Naive B cell (primary cell): ENCODE measurements around the gene ROBO3. TPM values are rescaled to one million over a fixed set of nuclear protein-coding genes. Genes with fewer than 3 reads are reported as not detected.

Experiments
- ATAC-seq, 2 donors: fragments of 150-1000 bp; cut with Tn5 transposase; 2 replicates each; pipeline ENCODE4 v1.10.0; 2021; ENCODE audit warnings: low read depth in 2 of 2, mild to moderate bottlenecking in 2 of 2, moderate library complexity in 2 of 2
- DNase-seq: peaks from one replicate; pipeline ENCODE4 v3.0.0; 2022
- H3K27ac Mint-ChIP-seq, 6 donors: one replicate each; pipeline ENCODE4 v1.8.0; 2020 to 2022; ENCODE audit warnings: mild to moderate bottlenecking in 6 of 6, mixed read lengths in 6 of 6, moderate library complexity in 5 of 6, inconsistent platforms in 2 of 6
- H3K27me3 Mint-ChIP-seq, 3 donors: one replicate each; pipeline ENCODE4 v1.8.0; 2021 to 2022; ENCODE audit warnings: mixed read lengths in 3 of 3, mild to moderate bottlenecking in 1 of 3
- H3K36me3 Mint-ChIP-seq, 2 donors: one replicate each; pipeline ENCODE4 v1.8.0; 2020 to 2022; ENCODE audit warnings: mixed read lengths in 2 of 2, inconsistent platforms in 1 of 2, mild to moderate bottlenecking in 1 of 2
- H3K4me1 Mint-ChIP-seq, 3 donors: one replicate each; pipeline ENCODE4 v1.8.0; 2020 to 2022; ENCODE audit warnings: mixed read lengths in 3 of 3, inconsistent platforms in 1 of 3, mild to moderate bottlenecking in 1 of 3, moderate library complexity in 1 of 3
- H3K4me3 Mint-ChIP-seq, 8 donors: one replicate each; pipeline ENCODE4 v1.8.0; 2020 to 2022; ENCODE audit warnings: mild to moderate bottlenecking in 8 of 8, mixed read lengths in 8 of 8, moderate library complexity in 8 of 8, inconsistent platforms in 2 of 8
- H3K9me3 Mint-ChIP-seq, 7 donors: one replicate each; pipeline ENCODE4 v1.8.0; 2020 to 2022; ENCODE audit warnings: mixed read lengths in 7 of 7, mild to moderate bottlenecking in 5 of 7, inconsistent platforms in 2 of 7, moderate library complexity in 1 of 7
- polyA plus RNA-seq, 6 donors: library from polyadenylated mRNA; unstranded; fragments of 300-500 nt; fragmentation: Illumina TruSeq; gene quantifications; one replicate each; pipeline ENCODE4 v1.2.3, GENCODE V29; 2021; ENCODE audit warnings: low read depth in 6 of 6

The ROBO3 gene
- polyA plus RNA-seq, 6 donors from 2014 or later, result 0.21 to 2.0 (median 0.69) TPM; not detected in 2

DNA sequence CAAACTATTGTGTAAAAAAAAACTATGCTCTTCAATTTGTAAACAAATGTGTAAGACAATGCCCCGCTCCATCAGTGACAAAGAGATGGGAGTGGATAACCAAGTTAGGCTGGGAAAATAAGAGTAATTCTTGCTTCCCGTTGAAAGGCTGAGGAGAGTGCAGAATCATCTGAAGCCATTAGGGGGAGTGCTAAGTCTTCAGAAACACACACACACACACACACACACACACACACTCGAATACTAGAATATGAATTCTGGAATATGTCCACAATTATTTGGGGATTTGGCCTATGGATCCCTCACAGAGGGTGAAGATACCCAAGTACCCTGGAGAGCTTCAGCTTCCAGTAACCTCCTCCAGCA, 27.8 kb upstream of the ROBO3 start:
- DNase-seq, result peak; percentile 9
- peak in 1 of 2 donors; percentile 26 for ATAC-seq
- peak overlapping the region in 4 of 8 donors; percentile 37 to 83 (median 60) for H3K4me3 Mint-ChIP-seq
- peaks cover 12 to 33% (median 20%) of the 10 kb centered on the region in 3 donors for H3K4me1 Mint-ChIP-seq
- H3K27me3 Mint-ChIP-seq, result peaks cover 58 to 64% (median 63%) of the 10 kb centered on the region in 3 donors
- H3K9me3 Mint-ChIP-seq, result peaks cover 0 to 2% (median 0%) of the 10 kb centered on the region in 7 donors
- H3K36me3 Mint-ChIP-seq, result no peaks in the 10 kb centered on the region
- H3K27ac Mint-ChIP-seq, result no peak overlapping the region

DNA sequence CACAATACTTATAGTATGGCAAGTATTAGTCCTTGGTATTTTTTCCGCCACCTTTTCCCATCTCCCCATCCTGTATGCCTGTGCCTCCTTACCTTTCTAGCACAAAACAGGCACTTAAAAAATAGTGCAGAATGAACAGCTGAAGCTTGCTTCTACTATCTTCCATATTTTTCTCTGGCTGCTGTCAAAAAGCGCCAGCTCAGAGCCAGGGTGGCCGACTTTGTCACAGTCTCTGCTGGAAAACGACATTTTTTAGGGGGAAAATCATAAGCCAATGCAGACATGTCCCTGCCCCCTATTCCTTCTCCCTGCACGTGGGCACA, 26.5 kb upstream of the ROBO3 start:
- no peaks in the 10 kb centered on the region for H3K36me3 Mint-ChIP-seq
- peaks cover 0 to 2% (median 0%) of the 10 kb centered on the region in 7 donors for H3K9me3 Mint-ChIP-seq
- peaks cover 12 to 37% (median 20%) of the 10 kb centered on the region in 3 donors for H3K4me1 Mint-ChIP-seq
- H3K4me3 Mint-ChIP-seq, result peak overlapping the region in 6 of 8 donors; percentile 50 to 75 (median 67)
- H3K27ac Mint-ChIP-seq, result no peak overlapping the region
- H3K27me3 Mint-ChIP-seq, result peaks cover 65 to 68% (median 68%) of the 10 kb centered on the region in 3 donors
- ATAC-seq (no peak), DNase-seq (no peak)

GRCh38 chr11:124839128-124839971, 25.9 kb upstream of the ROBO3 start:
- H3K27me3 Mint-ChIP-seq, result peaks cover 65 to 74% (median 68%) of the 10 kb centered on the region in 3 donors
- H3K9me3 Mint-ChIP-seq, result peaks cover 0 to 2% (median 0%) of the 10 kb centered on the region in 7 donors
- DNase-seq (peak; percentile 21), ATAC-seq (peak; percentile 38 to 46)
- H3K36me3 Mint-ChIP-seq, result no peaks in the 10 kb centered on the region
- peaks cover 12 to 38% (median 20%) of the 10 kb centered on the region in 3 donors for H3K4me1 Mint-ChIP-seq
- H3K4me3 Mint-ChIP-seq, result peak overlapping the region in 7 of 8 donors; percentile 56 to 86 (median 73)
- H3K27ac Mint-ChIP-seq, result no peak overlapping the region

DNA sequence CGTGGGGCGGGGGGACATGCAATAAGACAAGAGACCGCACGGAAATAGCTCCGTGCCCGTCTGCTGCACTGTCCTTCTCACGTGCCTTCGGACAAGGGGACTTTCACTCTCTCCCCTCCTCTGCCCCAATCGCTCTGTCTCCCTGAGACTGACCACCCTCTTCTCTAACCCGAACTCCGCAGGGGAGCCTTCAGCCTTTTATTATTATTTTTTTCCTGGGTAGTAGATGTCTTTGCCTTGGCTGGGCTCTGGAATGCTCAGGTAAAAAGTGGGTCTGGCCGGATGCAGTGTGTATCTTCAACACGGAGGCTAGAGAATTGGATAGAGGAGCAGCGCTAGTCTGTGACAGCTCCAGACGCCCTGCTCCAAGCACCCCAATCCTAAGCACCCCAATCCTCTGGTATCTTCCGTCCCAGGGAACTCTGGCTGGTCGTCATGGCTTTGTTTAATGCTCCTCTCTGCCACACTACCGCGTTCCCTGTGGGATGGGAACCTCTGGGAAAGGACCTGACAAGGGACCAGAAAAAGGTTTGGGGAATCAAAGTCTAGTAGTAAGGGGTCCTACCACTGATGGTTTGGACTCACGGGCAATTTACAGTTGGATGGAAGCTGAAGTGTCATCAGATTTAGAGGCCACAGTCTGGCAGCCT, 25.1 kb upstream of the ROBO3 start:
- H3K36me3 Mint-ChIP-seq, result no peaks in the 10 kb centered on the region
- DNase-seq (no peak), ATAC-seq (no peak)
- peaks cover 0 to 2% (median 0%) of the 10 kb centered on the region in 7 donors for H3K9me3 Mint-ChIP-seq
- peak overlapping the region in 2 of 6 donors; percentile 23 to 69 for H3K27ac Mint-ChIP-seq
- peaks cover 72 to 81% (median 76%) of the 10 kb centered on the region in 3 donors for H3K27me3 Mint-ChIP-seq
- peak overlapping the region; percentile 49 to 86 (median 74) for H3K4me3 Mint-ChIP-seq
- peaks cover 12 to 38% (median 20%) of the 10 kb centered on the region in 3 donors for H3K4me1 Mint-ChIP-seq

- Mint-ChIP-seq H3K36me3 (no peaks in the 10 kb centered on the region), H3K4me1 (peaks cover 12 to 38% (median 20%) of the 10 kb centered on the region in 3 donors), H3K4me3 (peak overlapping the region in 4 of 8 donors; percentile 56 to 75 (median 70)), H3K27ac (peak overlapping the region in 1 of 6 donors; percentile 69), H3K9me3 (peaks cover 0 to 2% (median 0%) of the 10 kb centered on the region in 7 donors), H3K27me3 (peaks cover 70 to 85% (median 81%) of the 10 kb centered on the region in 3 donors)
- no peak for ATAC-seq
- DNase-seq, result no peak
These were observed 24.6 kb upstream of the ROBO3 start for GRCh38 chr11:124840666-124841065.

DNA sequence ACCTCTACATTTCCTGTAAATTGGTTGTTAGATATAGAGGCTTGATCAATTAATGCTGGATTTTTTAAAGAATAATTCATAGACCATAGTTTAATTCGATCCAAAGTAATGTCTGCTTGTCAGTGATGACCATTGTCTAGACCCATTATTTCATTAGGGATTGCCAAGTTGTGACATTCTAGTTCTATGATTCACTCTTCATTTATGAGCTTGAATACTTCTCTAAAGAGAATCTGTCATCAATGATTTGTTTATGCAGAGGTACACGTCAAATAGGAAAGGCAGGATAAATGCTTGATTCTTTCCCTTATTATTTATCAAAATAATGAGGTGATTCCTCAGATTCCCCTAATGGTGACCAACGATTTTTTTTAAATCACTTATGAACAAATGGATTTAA, 24.0 kb upstream of the ROBO3 start:
- DNase-seq (no peak), ATAC-seq (no peak)
- H3K4me1 Mint-ChIP-seq, result peaks cover 10 to 35% (median 17%) of the 10 kb centered on the region in 3 donors
- peaks cover 72 to 85% (median 84%) of the 10 kb centered on the region in 3 donors for H3K27me3 Mint-ChIP-seq
- no peaks in the 10 kb centered on the region for H3K36me3 Mint-ChIP-seq
- H3K27ac Mint-ChIP-seq, result no peak overlapping the region
- peaks cover 0 to 2% (median 0%) of the 10 kb centered on the region in 7 donors for H3K9me3 Mint-ChIP-seq
- H3K4me3 Mint-ChIP-seq, result no peak overlapping the region

DNA sequence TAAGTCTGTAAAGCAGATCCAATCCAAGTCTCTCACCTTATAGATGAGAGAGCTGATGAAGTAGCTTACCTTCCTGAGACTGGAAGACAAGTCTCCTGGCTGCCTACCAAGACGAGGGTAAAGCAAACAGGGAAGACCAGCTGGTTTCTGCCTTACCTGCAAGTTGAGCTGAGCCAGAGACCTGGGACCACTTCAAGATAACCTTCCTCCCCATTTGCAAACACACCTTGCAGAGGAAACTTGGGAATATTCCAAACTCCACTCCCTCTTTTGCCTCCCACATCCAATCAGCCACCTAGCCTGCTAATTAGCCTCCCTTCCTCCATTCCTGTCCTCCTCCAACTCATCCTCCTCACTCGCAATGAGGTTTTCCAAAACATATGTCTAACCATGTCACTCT, 23.4 kb upstream of the ROBO3 start:
- Mint-ChIP-seq H3K27ac (no peak overlapping the region), H3K9me3 (peaks cover 0 to 2% (median 0%) of the 10 kb centered on the region in 7 donors), H3K27me3 (peaks cover 76 to 87% (median 87%) of the 10 kb centered on the region in 3 donors), H3K4me1 (peaks cover 7 to 30% (median 12%) of the 10 kb centered on the region in 3 donors), H3K4me3 (peak overlapping the region in 1 of 8 donors; percentile 5), H3K36me3 (no peaks in the 10 kb centered on the region)
- ATAC-seq (no peak), DNase-seq (no peak)

GRCh38 chr11:124842305-124842704, 22.9 kb upstream of the ROBO3 start:
- ATAC-seq (no peak), DNase-seq (no peak)
- peak overlapping the region in 2 of 8 donors; percentile 5 to 37 for H3K4me3 Mint-ChIP-seq
- peaks cover 71 to 92% (median 90%) of the 10 kb centered on the region in 3 donors for H3K27me3 Mint-ChIP-seq
- peaks cover 7 to 26% (median 7%) of the 10 kb centered on the region in 3 donors for H3K4me1 Mint-ChIP-seq
- H3K36me3 Mint-ChIP-seq, result no peaks in the 10 kb centered on the region
- no peak overlapping the region for H3K27ac Mint-ChIP-seq
- peaks cover 0 to 2% (median 0%) of the 10 kb centered on the region in 7 donors for H3K9me3 Mint-ChIP-seq

GRCh38 chr11:124843616-124843910, 21.7 kb upstream of the ROBO3 start:
- H3K4me3 Mint-ChIP-seq, result peak overlapping the region in 1 of 8 donors; percentile 22

GRCh38 chr11:124844664-124845079, 20.6 kb upstream of the ROBO3 start:
- DNase-seq, result no peak
- Mint-ChIP-seq H3K4me3 (no peak overlapping the region), H3K4me1 (peaks cover 7 to 13% (median 7%) of the 10 kb centered on the region in 3 donors)

More at GRCh38 chr11:124843616-124843910, 21.7 kb upstream of the ROBO3 start:
- H3K4me1 Mint-ChIP-seq, result peaks cover 7 to 18% (median 7%) of the 10 kb centered on the region in 3 donors
- no peak for ATAC-seq
- peak overlapping the region in 1 of 6 donors; percentile 31 for H3K27ac Mint-ChIP-seq
- no peak for DNase-seq
- peaks cover 69 to 94% (median 93%) of the 10 kb centered on the region in 3 donors for H3K27me3 Mint-ChIP-seq
- H3K36me3 Mint-ChIP-seq, result no peaks in the 10 kb centered on the region
- H3K9me3 Mint-ChIP-seq, result peaks cover 0 to 2% (median 0%) of the 10 kb centered on the region in 7 donors

DNA sequence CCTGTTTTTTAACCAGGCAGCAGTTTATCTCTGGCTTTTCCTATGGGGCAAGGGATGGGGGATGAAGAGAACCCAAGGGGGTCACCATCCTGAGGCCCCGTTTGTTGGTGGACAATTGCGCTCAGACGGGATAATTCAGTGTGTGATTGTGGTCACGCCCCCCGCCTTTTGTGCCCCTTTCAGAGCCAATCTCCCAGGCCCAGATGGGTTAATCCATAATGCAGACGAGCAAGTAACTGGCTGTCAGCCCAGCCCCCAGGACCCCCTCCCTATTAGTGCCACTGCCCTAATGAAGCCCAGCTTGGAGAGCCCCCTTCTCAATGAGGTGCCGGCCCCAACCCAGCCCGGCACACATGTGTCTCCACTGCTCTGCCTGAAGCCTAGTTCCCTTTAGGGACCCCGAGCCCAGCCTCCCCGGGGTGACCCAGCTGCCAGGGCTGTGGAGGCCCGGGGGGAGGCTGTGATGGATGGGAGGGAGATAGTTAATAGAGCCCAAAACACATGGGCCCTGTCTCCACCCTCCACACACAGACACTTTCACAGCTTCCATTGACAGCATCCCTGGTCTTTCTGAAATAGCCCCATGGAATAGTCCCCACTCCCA, 19.1 kb upstream of the ROBO3 start:
- peaks cover 0 to 5% (median 0%) of the 10 kb centered on the region in 7 donors for H3K9me3 Mint-ChIP-seq
- no peak overlapping the region for H3K4me3 Mint-ChIP-seq

More at GRCh38 chr11:124844664-124845079, 20.6 kb upstream of the ROBO3 start:
- H3K27ac Mint-ChIP-seq, result no peak overlapping the region
- ATAC-seq, result no peak
- no peaks in the 10 kb centered on the region for H3K36me3 Mint-ChIP-seq
- H3K9me3 Mint-ChIP-seq, result peaks cover 0 to 2% (median 0%) of the 10 kb centered on the region in 7 donors
- H3K27me3 Mint-ChIP-seq, result peaks cover 71 to 96% (median 96%) of the 10 kb centered on the region in 3 donors

GRCh38 chr11:124859171-124859570, 6.1 kb upstream of the ROBO3 start:
- no peaks in the 10 kb centered on the region for H3K36me3 Mint-ChIP-seq
- DNase-seq (no peak), ATAC-seq (no peak)
- H3K9me3 Mint-ChIP-seq, result peaks cover 0 to 3% (median 0%) of the 10 kb centered on the region in 7 donors
- no peak overlapping the region for H3K4me3 Mint-ChIP-seq
- H3K4me1 Mint-ChIP-seq, result peaks cover 6 to 18% (median 12%) of the 10 kb centered on the region in 3 donors
- H3K27ac Mint-ChIP-seq, result no peak overlapping the region
- H3K27me3 Mint-ChIP-seq, result peaks cover 39 to 48% (median 41%) of the 10 kb centered on the region in 3 donors

More for the DNA sequence above, 19.1 kb upstream of the ROBO3 start:
- Mint-ChIP-seq H3K4me1 (peaks cover 0 to 5% (median 0%) of the 10 kb centered on the region in 3 donors), H3K27me3 (peaks cover 68 to 95% (median 94%) of the 10 kb centered on the region in 3 donors), H3K36me3 (no peaks in the 10 kb centered on the region), H3K27ac (no peak overlapping the region)
- DNase-seq, result no peak
- no peak for ATAC-seq

- peaks cover 9 to 32% (median 30%) of the 10 kb centered on the region in 3 donors for H3K4me1 Mint-ChIP-seq
- H3K27me3 Mint-ChIP-seq, result peaks cover 46 to 64% (median 50%) of the 10 kb centered on the region in 3 donors
- no peak overlapping the region for H3K27ac Mint-ChIP-seq
- DNase-seq (no peak), ATAC-seq (no peak)
- H3K36me3 Mint-ChIP-seq, result no peaks in the 10 kb centered on the region
- H3K9me3 Mint-ChIP-seq, result peaks cover 0 to 5% (median 0%) of the 10 kb centered on the region in 7 donors
- no peak overlapping the region for H3K4me3 Mint-ChIP-seq
These were observed 3.6 kb upstream of the ROBO3 start for GRCh38 chr11:124861670-124862069.
